ENCODE measurements around the gene NPM1. TPM values are rescaled to one million over a fixed set of nuclear protein-coding genes. Genes with fewer than 3 reads are reported as not detected.
A peak's percentile ranks its signal among the peaks of the same experiment; 100 is the strongest.

Gene NPM1
- total and polyA plus RNA-seq, 2 of the 13 experiments (the other 11 are each of a cell fraction or from before 2014, with no cell fraction given), result 2,047 to 3,353 TPM

DNA sequence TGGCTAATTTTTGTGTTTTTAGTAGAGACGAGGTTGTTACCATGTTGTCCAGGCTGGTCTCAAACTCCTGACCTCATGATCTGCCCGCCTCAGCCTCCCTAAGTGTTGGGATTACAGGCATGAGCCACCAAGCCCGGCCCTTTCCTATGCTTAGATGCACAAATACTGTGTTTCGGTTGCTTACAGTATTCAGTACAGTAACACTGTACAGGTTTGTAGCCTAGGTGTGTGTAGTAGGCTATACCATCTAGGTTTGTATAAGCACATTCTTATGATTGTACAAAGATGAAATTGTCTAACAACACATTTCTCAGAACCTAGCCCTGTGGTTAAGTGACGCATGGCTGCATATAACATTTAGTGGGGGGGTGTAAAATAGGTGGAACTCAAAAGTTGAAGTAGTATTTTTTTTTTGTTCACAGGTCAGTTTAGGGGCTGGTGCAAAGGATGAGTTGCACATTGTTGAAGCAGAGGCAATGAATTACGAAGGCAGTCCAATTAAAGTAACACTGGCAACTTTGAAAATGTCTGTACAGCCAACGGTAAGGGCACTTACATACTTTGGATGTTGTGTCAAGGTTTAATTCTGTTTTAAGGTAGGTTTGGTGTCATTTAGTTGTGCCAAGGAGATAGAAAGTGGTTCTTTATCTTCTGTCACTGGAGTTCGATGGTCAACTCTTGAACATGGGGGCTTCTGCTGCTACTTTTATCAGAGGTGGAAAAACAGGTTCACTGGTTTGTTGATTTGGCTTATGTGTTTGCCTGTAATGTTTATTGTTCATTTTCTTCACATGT is 3.4 kb downstream of the NPM1 start:
- H3K27me3 ChIP-seq (ENCODE audit: control insufficient read depth in 1 of 2, insufficient read depth in 2 of 2, low read length in 2 of 2), result no peaks in the 10 kb centered on the region; a peak in 1 of 5 replicates
- ChIA-PET CTCF (ENCODE audit: low intra/inter-chr PET ratio, low total read pairs) (no interaction called here), POLR2A (no interaction called here)
- no peak overlapping the region for H2AFZ ChIP-seq (ENCODE audit: low read length)
- in situ Hi-C loops (cut with HindIII; ENCODE audit: extremely low pct_ligation_motif_present, low pct_unique_long_range_greater_than_20kb) (no loop called here), intact Hi-C loops (cut with micrococcal nuclease; ENCODE audit: unreplicated experiment) (no loop called here)
- H3K9ac ChIP-seq (ENCODE audit: insufficient read depth, low read depth, low read length), result peak overlapping the region; percentile 96
- no TSS peak for BruUV-seq (replicated peaks)
- WGBS (ENCODE audit: low lambda C conversion rate), result 25% methylated on average over 8 of the region's 8 CpGs
- FAIRE-seq (no peak), ATAC-seq (no peak), DNase-seq (ENCODE audit: low spot score) (no peak)
- H3K9me3 ChIP-seq (ENCODE audit: low read length), result no peaks in the 10 kb centered on the region
- TF ChIP-seq ZSCAN29 (CRISPR knock-in tag; conservative IDR thresholded peaks at IDR 0.05) (no peak), KLF6 (CRISPR knock-in tag; IDR thresholded peaks at IDR 0.05) (no peak), TCF12 (IDR thresholded peaks at IDR 0.05) (no peak), TCF12 (CRISPR knock-in tag; IDR thresholded peaks at IDR 0.05) (no peak), AGO2 (optimal IDR thresholded peaks at IDR 0.05; ENCODE audit: low read depth, low read length) (peak; percentile 29), SKIL (CRISPR knock-in tag; IDR thresholded peaks at IDR 0.05; ENCODE audit: borderline replicate concordance) (no peak), ZNF207 (IDR thresholded peaks at IDR 0.05; ENCODE audit: borderline replicate concordance) (no peak), RFX3 (CRISPR knock-in tag; IDR thresholded peaks at IDR 0.05) (no peak), ATF7-NPFF (CRISPR knock-in tag; IDR thresholded peaks at IDR 0.05; ENCODE audit: low read depth) (no peak), ZNF354B (CRISPR knock-in tag; IDR thresholded peaks at IDR 0.05) (no peak), SSRP1 (CRISPR knock-in tag; IDR thresholded peaks at IDR 0.05) (peak; percentile 40), POLR2A (IDR thresholded peaks at IDR 0.05; ENCODE audit: insufficient read depth in 1 of 2, low read depth in 2 of 2, low read length in 2 of 2) (peak in 1 of 2 experiments; percentile 51; a peak in 1 of 4 replicates)
- TF ChIP-seq, protein P1, sequence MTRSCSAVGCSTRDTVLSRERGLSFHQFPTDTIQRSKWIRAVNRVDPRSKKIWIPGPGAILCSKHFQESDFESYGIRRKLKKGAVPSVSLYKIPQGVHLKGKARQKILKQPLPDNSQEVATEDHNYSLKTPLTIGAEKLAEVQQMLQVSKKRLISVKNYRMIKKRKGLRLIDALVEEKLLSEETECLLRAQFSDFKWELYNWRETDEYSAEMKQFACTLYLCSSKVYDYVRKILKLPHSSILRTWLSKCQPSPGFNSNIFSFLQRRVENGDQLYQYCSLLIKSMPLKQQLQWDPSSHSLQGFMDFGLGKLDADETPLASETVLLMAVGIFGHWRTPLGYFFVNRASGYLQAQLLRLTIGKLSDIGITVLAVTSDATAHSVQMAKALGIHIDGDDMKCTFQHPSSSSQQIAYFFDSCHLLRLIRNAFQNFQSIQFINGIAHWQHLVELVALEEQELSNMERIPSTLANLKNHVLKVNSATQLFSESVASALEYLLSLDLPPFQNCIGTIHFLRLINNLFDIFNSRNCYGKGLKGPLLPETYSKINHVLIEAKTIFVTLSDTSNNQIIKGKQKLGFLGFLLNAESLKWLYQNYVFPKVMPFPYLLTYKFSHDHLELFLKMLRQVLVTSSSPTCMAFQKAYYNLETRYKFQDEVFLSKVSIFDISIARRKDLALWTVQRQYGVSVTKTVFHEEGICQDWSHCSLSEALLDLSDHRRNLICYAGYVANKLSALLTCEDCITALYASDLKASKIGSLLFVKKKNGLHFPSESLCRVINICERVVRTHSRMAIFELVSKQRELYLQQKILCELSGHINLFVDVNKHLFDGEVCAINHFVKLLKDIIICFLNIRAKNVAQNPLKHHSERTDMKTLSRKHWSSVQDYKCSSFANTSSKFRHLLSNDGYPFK (CRISPR knock-in tag; IDR thresholded peaks at IDR 0.05; ENCODE audit: borderline replicate concordance), result no peak
- TF ChIP-seq, protein P2, sequence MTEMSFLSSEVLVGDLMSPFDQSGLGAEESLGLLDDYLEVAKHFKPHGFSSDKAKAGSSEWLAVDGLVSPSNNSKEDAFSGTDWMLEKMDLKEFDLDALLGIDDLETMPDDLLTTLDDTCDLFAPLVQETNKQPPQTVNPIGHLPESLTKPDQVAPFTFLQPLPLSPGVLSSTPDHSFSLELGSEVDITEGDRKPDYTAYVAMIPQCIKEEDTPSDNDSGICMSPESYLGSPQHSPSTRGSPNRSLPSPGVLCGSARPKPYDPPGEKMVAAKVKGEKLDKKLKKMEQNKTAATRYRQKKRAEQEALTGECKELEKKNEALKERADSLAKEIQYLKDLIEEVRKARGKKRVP (CRISPR knock-in tag; IDR thresholded peaks at IDR 0.05), result 0 out of 4 replicates have a peak, but pooled peaks of 1 of the 2 experiments have one; percentile 16
- TF ChIP-seq, protein P3, sequence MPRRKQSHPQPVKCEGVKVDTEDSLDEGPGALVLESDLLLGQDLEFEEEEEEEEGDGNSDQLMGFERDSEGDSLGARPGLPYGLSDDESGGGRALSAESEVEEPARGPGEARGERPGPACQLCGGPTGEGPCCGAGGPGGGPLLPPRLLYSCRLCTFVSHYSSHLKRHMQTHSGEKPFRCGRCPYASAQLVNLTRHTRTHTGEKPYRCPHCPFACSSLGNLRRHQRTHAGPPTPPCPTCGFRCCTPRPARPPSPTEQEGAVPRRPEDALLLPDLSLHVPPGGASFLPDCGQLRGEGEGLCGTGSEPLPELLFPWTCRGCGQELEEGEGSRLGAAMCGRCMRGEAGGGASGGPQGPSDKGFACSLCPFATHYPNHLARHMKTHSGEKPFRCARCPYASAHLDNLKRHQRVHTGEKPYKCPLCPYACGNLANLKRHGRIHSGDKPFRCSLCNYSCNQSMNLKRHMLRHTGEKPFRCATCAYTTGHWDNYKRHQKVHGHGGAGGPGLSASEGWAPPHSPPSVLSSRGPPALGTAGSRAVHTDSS (CRISPR knock-in tag; conservative IDR thresholded peaks at IDR 0.05), result no peak
- H3K4me2 ChIP-seq (ENCODE audit: low read depth, low read length), result peak overlapping the region; percentile 94
- no peak overlapping the region for H3K27ac ChIP-seq (ENCODE audit: extremely low read length, insufficient read depth, low read length)
- H3K4me1 ChIP-seq (ENCODE audit: insufficient read depth, low read length), result peaks cover 69% of the 10 kb centered on the region
- peaks cover 80% of the 10 kb centered on the region for H4K20me1 ChIP-seq (ENCODE audit: insufficient read depth, low read length)
- peak overlapping the region; percentile 88 to 93 (median 92) for H3K4me3 ChIP-seq (replicated peaks in 1 of 3; ENCODE audit: insufficient read depth in 1 of 3, low read depth in 2 of 3, low read length in 3 of 3)
- H3K36me3 ChIP-seq (replicated peaks in 1 of 2; ENCODE audit: control insufficient read depth in 1 of 2, insufficient read depth in 2 of 2, low read length in 2 of 2), result peaks cover 19 to 52% of the 10 kb centered on the region in 2 experiments
- peaks cover 86% of the 10 kb centered on the region for H3K79me2 ChIP-seq (ENCODE audit: insufficient read depth, low read length)

All from HepG2 (cell line).